HepG2 (cell line): Measurements from ENCODE around the gene ASL. TPM values are rescaled to one million over a fixed set of nuclear protein-coding genes. Genes with fewer than 3 reads are reported as not detected.

ENCODE experiments used
- ATAC-seq: fragments of 200-7000 bp; cut with Tn5 transposase; 3 replicates; pipeline ENCODE4 v1.9.1; 2020; ENCODE audit warnings: mild to moderate bottlenecking, moderate library complexity
- BruUV-seq: library from RNA; stranded (reverse); fragments of 400-500 nt; replicated peaks from 2 replicates; lab custom pipeline; 2021; lab: Mats Ljungman, UMichigan
- CTCF ChIA-PET: fragments of 300-600 bp; formaldehyde crosslinking; extraction: SDS; loops from one replicate; lab custom pipeline; 2021; ENCODE audit warnings: low total read pairs, inconsistent platforms, low intra/inter-chr PET ratio; lab: Yijun Ruan, JAX
- POLR2A ChIA-PET: fragments of 350-600 bp; sonication (Branson Sonifier 250); formaldehyde crosslinking; loops from one replicate; lab custom pipeline; 2020; ENCODE audit warnings: antibody characterized with exemption, inconsistent platforms; lab: Yijun Ruan, JAX
- DNase-seq: peaks from one replicate; pipeline ENCODE4 v3.0.0-alpha.2; 2015; ENCODE audit warnings: low spot score
- FAIRE-seq: peaks from 3 replicates; lab custom pipeline; 2011; peaks lifted over from hg19 to GRCh38; lab: Jason Lieb, UNC
- H2AFZ ChIP-seq: one replicate; pipeline ENCODE4 v1.6.1; 2011; ENCODE audit warnings: low read length, inconsistent platforms
- H3K27ac ChIP-seq: fragments of 300-600 bp; 3 replicates; pipeline ENCODE4 v1.8.0; 2011; ENCODE audit warnings: mixed run types, mild to moderate bottlenecking, mixed read lengths, low read length, inconsistent platforms; ENCODE audit not compliant: insufficient read depth; ENCODE audit errors: extremely low read length
- H3K27me3 ChIP-seq, 2 experiments: fragments of 200-600 bp in 1 of 2; 2 replicates in 1 of 2; 3 replicates in 1 of 2; pipeline versions ENCODE4 v1.6.0 to v1.8.0; 2011; ENCODE audit warnings: low read length in 2 of 2, mild to moderate bottlenecking in 2 of 2, moderate library complexity in 2 of 2, inconsistent platforms in 1 of 2; ENCODE audit not compliant: insufficient read depth in 2 of 2, control insufficient read depth in 1 of 2
- H3K36me3 ChIP-seq, 2 experiments: fragments of 200-600 bp in 1 of 2; replicated peaks in 1 of 2; 2 replicates in 1 of 2; 3 replicates in 1 of 2; pipeline versions ENCODE4 v1.5.1 to v1.8.0; 2011; ENCODE audit warnings: low read length in 2 of 2, inconsistent platforms in 1 of 2; ENCODE audit not compliant: insufficient read depth in 2 of 2, control insufficient read depth in 1 of 2
- H3K4me1 ChIP-seq: 2 replicates; pipeline ENCODE4 v1.5.1; 2012; ENCODE audit warnings: low read length, inconsistent platforms; ENCODE audit not compliant: insufficient read depth
- H3K4me2 ChIP-seq: 2 replicates; pipeline ENCODE4 v1.6.0; 2011; ENCODE audit warnings: low read depth, low read length, inconsistent platforms
- H3K4me3 ChIP-seq, 3 experiments: fragments of 200-600 bp in 1 of 3; sonication (generic), shearing (Covaris generic) in 1 of 3; replicated peaks in 1 of 3; 2 replicates each; pipeline ENCODE4 v1.5.1; 2011 to 2016; ENCODE audit warnings: low read length in 3 of 3, inconsistent platforms in 2 of 3, low read depth in 2 of 3, mild to moderate bottlenecking in 2 of 3, control low read depth in 1 of 3, mixed read lengths in 1 of 3; ENCODE audit not compliant: insufficient read depth in 1 of 3
- H3K79me2 ChIP-seq: one replicate; pipeline ENCODE4 v1.6.1; 2011; ENCODE audit warnings: low read length, inconsistent platforms; ENCODE audit not compliant: insufficient read depth
- H3K9ac ChIP-seq: 2 replicates; pipeline ENCODE4 v1.6.0; 2011; ENCODE audit warnings: mild to moderate bottlenecking, low read depth, low read length, inconsistent platforms; ENCODE audit not compliant: insufficient read depth
- H3K9me3 ChIP-seq: 2 replicates; pipeline ENCODE4 v1.5.1; 2012; ENCODE audit warnings: mild to moderate bottlenecking, low read length
- H4K20me1 ChIP-seq: 2 replicates; pipeline ENCODE4 v1.6.0; 2011; ENCODE audit warnings: inconsistent platforms, mild to moderate bottlenecking, low read length, moderate library complexity; ENCODE audit not compliant: insufficient read depth
- FLYWCH1 ChIP-seq: sonication (generic); formaldehyde crosslinking; IDR thresholded peaks from 2 replicates; pipeline ENCODE4 v1.8.1; 2023; ENCODE audit warnings: mild to moderate bottlenecking, missing genetic modification reagents
- GABPA ChIP-seq, 2 experiments: IDR thresholded peaks; 2 replicates each; pipeline ENCODE4 v1.6.1; 2011 to 2016; ENCODE audit warnings: low read depth in 2 of 2, low read length in 1 of 2, missing biosample characterization in 1 of 2, missing genetic modification characterization in 1 of 2
- HINFP ChIP-seq: sonication (generic); formaldehyde crosslinking; IDR thresholded peaks from 2 replicates; pipeline ENCODE4 v1.4.0; 2020; ENCODE audit warnings: low read depth, mild to moderate bottlenecking, missing genetic modification reagents
- MED1 ChIP-seq: sonication (generic); formaldehyde crosslinking; IDR thresholded peaks from 2 replicates; pipeline ENCODE4 v1.4.0; 2020; ENCODE audit warnings: missing genetic modification reagents
- RNF2 ChIP-seq: fragments of 450-650 bp; conservative IDR thresholded peaks from 2 replicates; pipeline ENCODE4 v1.6.1; 2016; ENCODE audit warnings: low read depth
- ZBTB21 ChIP-seq: sonication (generic); formaldehyde crosslinking; IDR thresholded peaks from 2 replicates; pipeline ENCODE4 v1.4.0; 2020; ENCODE audit warnings: missing genetic modification reagents
- ZBTB49 ChIP-seq: sonication (generic); formaldehyde crosslinking; IDR thresholded peaks from 2 replicates; pipeline ENCODE4 v1.4.0; 2020; ENCODE audit warnings: missing genetic modification reagents, borderline replicate concordance
- ZEB1 ChIP-seq: IDR thresholded peaks from 2 replicates; pipeline ENCODE4 v1.6.1; 2012; ENCODE audit warnings: mild to moderate bottlenecking, low read depth, inconsistent platforms; ENCODE audit not compliant: insufficient replicate concordance
- ZFP82 ChIP-seq: sonication (generic); formaldehyde crosslinking; IDR thresholded peaks from 2 replicates; pipeline ENCODE4 v1.5.1; 2020; ENCODE audit warnings: mild to moderate bottlenecking, missing genetic modification reagents, borderline replicate concordance
- ZKSCAN8 ChIP-seq: IDR thresholded peaks from 2 replicates; pipeline ENCODE4 v1.6.1; 2016; ENCODE audit warnings: borderline replicate concordance, missing genetic modification reagents, missing compliant biosample characterization
- ZNF264 ChIP-seq: sonication (generic); formaldehyde crosslinking; IDR thresholded peaks from 2 replicates; pipeline ENCODE4 v1.4.0; 2020; ENCODE audit warnings: missing genetic modification reagents
- ZNF317 ChIP-seq: sonication (generic); formaldehyde crosslinking; IDR thresholded peaks from 2 replicates; pipeline ENCODE4 v1.5.0; 2020; ENCODE audit warnings: mild to moderate bottlenecking, missing genetic modification reagents
- ZNF503 ChIP-seq: sonication (generic); formaldehyde crosslinking; IDR thresholded peaks from 2 replicates; pipeline ENCODE4 v1.4.0; 2020; ENCODE audit warnings: missing genetic modification reagents
- ZSCAN20 ChIP-seq: sonication (generic); formaldehyde crosslinking; IDR thresholded peaks from 2 replicates; pipeline ENCODE4 v1.4.0; 2020; ENCODE audit warnings: missing genetic modification reagents, mild to moderate bottlenecking, borderline replicate concordance
- WGBS: methylation state at CpG from one replicate; pipeline ENCODE4 v1.1.6; 2017; ENCODE audit warnings: low lambda C conversion rate; 5-methylcytosine and 5-hydroxymethylcytosine counted together
- in situ Hi-C: cut with HindIII; loops from 2 replicates; pipeline ENCODE4 v1.10.0; 2017; ENCODE audit warnings: low pct_unique_long_range_greater_than_20kb; ENCODE audit not compliant: extremely low pct_ligation_motif_present
- intact Hi-C: fragments of 100-400 bp; cut with micrococcal nuclease; formaldehyde crosslinking; loops from one replicate; pipeline ENCODE4 v1.10.0; 2022; ENCODE audit not compliant: unreplicated experiment
- polyA plus RNA-seq, 8 experiments: library from polyadenylated mRNA; depleted of rRNA in 3 of 8; stranded (reverse) in 7 of 8; unstranded in 1 of 8; fragments of >200 nt; fragmentation: Illumina TruSeq in 4 of 8; extraction: Trizol in 4 of 8; gene quantifications; 2 replicates each; pipeline versions ENCODE4 v1.2.1 to v1.2.3, GENCODE V29; 2011 to 2016; ENCODE audit warnings: low read depth in 4 of 8, missing spikeins in 1 of 8, mixed read lengths in 1 of 8; ENCODE audit not compliant: insufficient read depth in 1 of 8
- total RNA-seq, 5 experiments: library from RNA; depleted of rRNA; stranded (reverse); fragments of >200 nt; fragmentation: Illumina TruSeq; extraction: Trizol; gene quantifications; 2 replicates each; pipeline ENCODE4 v1.2.3, GENCODE V29; 2016; ENCODE audit warnings: low read depth in 1 of 5

Gene ASL
- total and polyA plus RNA-seq, 2 of the 13 experiments (the other 11 are each of a cell fraction or from before 2014, with no cell fraction given): 71.4 to 96.5 TPM

GRCh38 chr7:66114743-66115649, 39.4 kb downstream of the ASL start, which contains the start of gene CRCP:
CRCP (plus strand) TSS chr7:66114847; CDS start chr7:66114963, 116 bp downstream.
- intact Hi-C loops (loop anchor here (2.0 to 5.0 kb wide), 2 partner anchors 28 to 38 kb away; partner anchors contain the start of gene ASL), in situ Hi-C loops (no loop called here)
- FAIRE-seq: peak; percentile 37
- DNase-seq: peak; percentile 87
- no peaks in the 10 kb centered on the region for H3K27me3 ChIP-seq
- H3K36me3 ChIP-seq: 0 out of 5 replicates have a peak, but pooled peaks cover 0 to 10% of the 10 kb centered on the region in 2 experiments
- ATAC-seq: peak; percentile 89
- H3K9me3 ChIP-seq: no peaks in the 10 kb centered on the region
- peak within 1 kb of the TSS; percentile 98 for H3K9ac ChIP-seq
- H3K27ac ChIP-seq: peak within 1 kb of the TSS; percentile 98
- peaks cover 56% of the 10 kb centered on the region for H3K4me1 ChIP-seq
- POLR2A ChIA-PET: interaction anchor here (0.6 to 3.2 kb wide), 17 partner anchors 10 to 481 kb away, joined by 3 to 36 read pairs (median 5); partner anchors contain the start of genes ASL and TPST1
- under 1% methylated on average over 30 of the region's 67 CpGs for WGBS
- H3K4me3 ChIP-seq: peak within 1 kb of the TSS; percentile 77 to 89 (median 77)
- CTCF ChIA-PET: no interaction called here
- H4K20me1 ChIP-seq: no peaks in the 10 kb centered on the region; the same call in 1 of the 2 replicates
- BruUV-seq: TSS peak; percentile 88
- peaks cover 46% of the 10 kb centered on the region for H3K79me2 ChIP-seq
- no peak within 1 kb of the TSS for H2AFZ ChIP-seq
- peak within 1 kb of the TSS; percentile 90 for H3K4me2 ChIP-seq
- TF ChIP-seq ZFP82 (no peak), ZNF264 (0 out of 2 replicates have a peak, but pooled peaks have one; percentile 3), ZNF317 (CRISPR knock-in tag) (peak; percentile 58), RNF2 (peak; percentile 80; the same call in 1 of the 2 replicates), ZBTB21 (CRISPR knock-in tag) (no peak), GABPA (IDR thresholded peaks at IDR 0.05; ENCODE audit: low read depth, low read length) (peak; percentile 53), GABPA (CRISPR knock-in tag; IDR thresholded peaks at IDR 0.05; ENCODE audit: low read depth) (peak; percentile 59), FLYWCH1 (CRISPR knock-in tag) (no peak), MED1 (CRISPR knock-in tag) (peak; percentile 37), HINFP (CRISPR knock-in tag) (peak; percentile 22; the same call in 1 of the 2 replicates), ZKSCAN8 (CRISPR knock-in tag) (no peak), ZNF503 (peak; percentile 18; the same call in 1 of the 2 replicates), ZEB1 (no peak), ZSCAN20 (CRISPR knock-in tag) (no peak), ZBTB49 (CRISPR knock-in tag) (no peak)
